NCI-H1694 (cell line): Measurements from ENCODE around the gene B4GALNT4.
"Not testable (repeated sequence)": the region's sequence is repeated elsewhere in the genome, so short reads cannot be mapped to it uniquely, and the experiment has no call there.

ENCODE experiments used
- DNase-seq: peaks from one replicate; lab custom pipeline; 2025; lab: John Stamatoyannopoulos, UW

Gene B4GALNT4, protein sequence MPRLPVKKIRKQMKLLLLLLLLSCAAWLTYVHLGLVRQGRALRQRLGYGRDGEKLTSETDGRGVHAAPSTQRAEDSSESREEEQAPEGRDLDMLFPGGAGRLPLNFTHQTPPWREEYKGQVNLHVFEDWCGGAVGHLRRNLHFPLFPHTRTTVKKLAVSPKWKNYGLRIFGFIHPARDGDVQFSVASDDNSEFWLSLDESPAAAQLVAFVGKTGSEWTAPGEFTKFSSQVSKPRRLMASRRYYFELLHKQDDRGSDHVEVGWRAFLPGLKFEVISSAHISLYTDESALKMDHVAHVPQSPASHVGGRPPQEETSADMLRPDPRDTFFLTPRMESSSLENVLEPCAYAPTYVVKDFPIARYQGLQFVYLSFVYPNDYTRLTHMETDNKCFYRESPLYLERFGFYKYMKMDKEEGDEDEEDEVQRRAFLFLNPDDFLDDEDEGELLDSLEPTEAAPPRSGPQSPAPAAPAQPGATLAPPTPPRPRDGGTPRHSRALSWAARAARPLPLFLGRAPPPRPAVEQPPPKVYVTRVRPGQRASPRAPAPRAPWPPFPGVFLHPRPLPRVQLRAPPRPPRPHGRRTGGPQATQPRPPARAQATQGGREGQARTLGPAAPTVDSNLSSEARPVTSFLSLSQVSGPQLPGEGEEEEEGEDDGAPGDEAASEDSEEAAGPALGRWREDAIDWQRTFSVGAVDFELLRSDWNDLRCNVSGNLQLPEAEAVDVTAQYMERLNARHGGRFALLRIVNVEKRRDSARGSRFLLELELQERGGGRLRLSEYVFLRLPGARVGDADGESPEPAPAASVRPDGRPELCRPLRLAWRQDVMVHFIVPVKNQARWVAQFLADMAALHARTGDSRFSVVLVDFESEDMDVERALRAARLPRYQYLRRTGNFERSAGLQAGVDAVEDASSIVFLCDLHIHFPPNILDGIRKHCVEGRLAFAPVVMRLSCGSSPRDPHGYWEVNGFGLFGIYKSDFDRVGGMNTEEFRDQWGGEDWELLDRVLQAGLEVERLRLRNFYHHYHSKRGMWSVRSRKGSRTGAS

DNA sequence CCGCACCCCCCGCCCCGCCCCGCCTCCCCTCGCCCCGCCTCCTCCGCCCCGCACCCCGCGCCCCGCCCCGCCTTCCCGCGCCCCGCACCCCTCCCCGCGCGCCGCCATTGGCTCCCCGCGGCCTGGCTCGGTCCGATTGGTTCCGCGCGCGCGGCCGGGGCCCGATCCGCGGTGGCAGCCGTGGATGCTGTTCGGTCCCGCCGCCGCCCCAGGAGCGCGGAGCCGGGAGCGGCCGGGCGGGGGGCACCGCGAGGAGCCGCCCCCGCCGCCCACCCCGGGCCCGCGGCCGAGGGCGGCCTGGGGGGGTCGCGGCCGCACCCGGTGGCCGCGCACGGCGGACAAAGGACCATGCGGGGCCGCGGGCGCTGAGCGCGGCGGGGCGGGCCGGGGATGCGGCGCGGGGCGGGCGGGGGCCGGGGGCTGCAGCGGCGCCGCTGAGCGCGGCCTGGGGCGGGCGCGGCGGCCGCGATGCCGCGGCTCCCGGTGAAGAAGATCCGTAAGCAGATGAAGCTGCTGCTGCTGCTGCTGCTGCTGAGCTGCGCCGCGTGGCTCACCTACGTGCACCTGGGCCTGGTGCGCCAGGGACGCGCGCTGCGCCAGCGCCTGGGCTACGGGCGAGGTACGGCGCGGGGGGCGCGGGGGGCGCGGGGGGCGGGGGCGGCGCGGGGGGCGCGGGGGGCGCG lies at the start of gene B4GALNT4:
TSS of gene B4GALNT4 (plus strand) at position 164 of the 683 bp plus-strand sequence. CDS start at position 469, 305 bp downstream.
- no peak for DNase-seq

DNA sequence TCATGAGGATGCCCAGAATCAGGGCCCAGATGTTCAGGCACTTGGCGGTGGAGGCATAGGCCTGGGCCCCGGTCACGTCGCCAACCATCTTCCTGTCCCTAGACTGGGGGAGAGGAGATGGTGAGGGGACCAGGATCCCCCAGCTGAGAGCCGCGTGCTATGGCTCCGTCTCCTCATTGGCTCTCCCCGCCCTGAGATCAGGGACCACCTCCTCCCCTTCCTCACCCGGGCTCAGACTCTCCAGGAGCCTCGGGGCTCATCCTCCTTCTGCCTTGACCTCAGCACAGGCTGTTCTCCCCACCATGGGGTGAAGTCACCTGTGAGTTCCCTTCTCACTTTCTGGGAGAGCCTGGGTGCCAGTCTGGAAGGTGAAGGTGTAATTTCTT lies 49.4 kb upstream of the B4GALNT4 start:
- DNase-seq, result not testable (repeated sequence)

DNA sequence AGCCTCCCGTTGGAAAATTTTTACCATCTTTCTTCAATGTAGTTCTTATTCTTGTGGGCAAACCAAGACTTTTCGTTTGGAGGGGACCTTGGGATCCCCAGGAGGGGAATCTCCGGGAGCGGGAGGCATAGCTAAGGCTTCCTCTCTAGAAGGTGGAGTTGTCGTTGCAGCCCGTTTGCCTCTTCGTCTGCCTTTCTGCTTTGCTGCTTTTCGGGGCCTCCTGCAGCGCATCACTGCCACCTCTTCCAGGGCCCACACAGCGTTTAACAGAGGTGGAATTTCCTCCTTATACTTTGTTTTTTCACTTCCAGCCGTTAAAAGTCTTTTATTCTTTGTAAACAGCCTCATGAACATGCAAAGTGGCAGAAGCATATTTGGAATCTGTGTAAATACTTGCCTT lies 45.1 kb upstream of the B4GALNT4 start:
- DNase-seq, result no peak

DNA sequence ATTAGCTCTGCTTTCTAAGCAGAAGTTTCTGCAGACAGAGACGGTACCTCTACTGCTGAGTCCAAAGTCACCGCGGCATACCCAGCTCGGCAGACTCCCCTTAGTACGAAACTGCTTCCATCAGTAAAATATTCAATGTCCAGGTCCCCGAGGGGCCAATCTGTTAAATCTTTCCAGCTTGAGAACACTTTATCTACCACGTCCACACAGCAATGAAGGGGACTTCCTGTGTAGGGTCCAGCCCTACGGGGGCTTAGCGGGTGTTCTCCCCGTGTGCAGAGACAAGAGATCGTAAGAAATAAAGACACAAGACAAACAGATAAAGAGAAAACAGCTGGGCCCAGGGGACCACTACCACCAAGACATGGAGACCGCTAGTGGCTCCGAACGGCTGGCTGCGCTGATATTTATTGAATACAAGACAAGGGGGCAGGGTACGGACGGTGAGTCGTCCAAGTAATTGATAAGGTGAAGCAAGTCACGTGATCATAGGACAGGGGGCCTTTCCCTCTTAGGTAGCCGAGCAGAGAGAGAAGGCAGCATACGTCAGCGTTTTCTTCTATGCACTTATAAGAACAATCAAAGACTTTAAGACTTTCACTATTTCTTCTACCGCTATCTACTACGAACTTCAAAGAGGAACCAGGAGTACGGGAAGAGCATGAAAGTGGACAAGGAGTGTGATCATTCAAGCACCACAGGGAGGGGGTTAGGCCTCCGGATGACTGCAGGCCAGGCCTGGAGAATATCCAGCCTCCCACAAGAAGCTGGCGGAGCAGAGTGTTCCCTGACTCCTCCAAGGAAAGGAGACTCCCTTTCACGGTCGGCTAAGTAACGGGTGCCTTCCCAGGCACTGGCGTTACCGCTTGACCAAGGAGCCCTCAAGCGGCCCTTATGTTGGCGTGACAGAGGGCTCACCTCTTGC lies 44.4 kb upstream of the B4GALNT4 start:
- not testable (repeated sequence) for DNase-seq

DNA sequence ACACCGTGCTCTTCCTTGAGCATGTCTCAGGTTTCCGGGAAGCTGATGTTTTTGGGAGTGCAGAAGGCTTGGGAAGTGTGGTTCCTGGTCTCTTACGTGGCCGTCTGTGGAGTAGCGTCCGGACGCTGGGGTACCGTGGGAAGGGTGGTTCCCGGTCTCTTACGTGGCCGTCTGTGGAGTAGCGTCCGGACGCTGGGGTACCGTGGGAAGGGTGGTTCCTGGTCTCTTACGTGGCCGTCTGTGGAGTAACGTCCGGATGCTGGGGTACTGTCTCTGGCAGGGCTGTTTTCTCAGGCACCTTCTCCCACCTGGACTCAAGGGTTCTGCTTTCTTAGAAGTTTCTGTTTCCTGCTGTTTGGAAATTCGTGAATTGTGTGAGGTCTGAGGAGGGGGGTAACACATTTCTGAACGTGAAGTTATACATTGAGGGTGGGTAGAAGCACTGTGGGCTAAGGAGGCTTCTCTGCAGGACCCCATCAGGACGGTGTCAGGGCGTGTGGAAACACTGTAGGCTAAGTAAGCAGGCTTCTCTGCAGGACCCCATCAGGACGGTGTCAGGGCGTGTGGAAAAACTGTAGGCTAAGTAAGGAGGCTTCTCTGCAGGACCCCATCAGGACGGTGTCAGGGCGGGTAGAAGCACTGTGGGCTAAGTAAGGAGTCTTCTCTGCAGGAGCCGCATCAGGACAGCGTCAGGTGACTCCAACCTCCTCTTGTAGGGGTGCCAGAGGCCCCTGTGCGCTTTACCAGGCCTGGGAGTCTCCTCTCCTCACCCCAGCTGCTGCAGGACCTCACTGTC lies 43.3 kb upstream of the B4GALNT4 start:
- DNase-seq, result no peak

DNA sequence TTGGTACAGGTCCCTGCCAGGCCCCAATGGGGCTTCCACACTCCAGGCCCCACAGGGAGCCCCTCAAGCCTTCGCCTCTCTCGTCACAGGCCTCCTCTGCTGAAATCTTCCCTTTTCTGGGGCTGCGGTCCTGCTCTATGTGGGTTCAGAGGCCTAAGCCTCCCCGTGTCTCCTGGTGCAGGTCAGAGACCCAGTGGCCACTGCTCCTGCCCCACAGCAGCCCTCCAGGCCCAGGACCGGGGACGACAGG lies 42.8 kb upstream of the B4GALNT4 start:
- DNase-seq, result no peak

DNA sequence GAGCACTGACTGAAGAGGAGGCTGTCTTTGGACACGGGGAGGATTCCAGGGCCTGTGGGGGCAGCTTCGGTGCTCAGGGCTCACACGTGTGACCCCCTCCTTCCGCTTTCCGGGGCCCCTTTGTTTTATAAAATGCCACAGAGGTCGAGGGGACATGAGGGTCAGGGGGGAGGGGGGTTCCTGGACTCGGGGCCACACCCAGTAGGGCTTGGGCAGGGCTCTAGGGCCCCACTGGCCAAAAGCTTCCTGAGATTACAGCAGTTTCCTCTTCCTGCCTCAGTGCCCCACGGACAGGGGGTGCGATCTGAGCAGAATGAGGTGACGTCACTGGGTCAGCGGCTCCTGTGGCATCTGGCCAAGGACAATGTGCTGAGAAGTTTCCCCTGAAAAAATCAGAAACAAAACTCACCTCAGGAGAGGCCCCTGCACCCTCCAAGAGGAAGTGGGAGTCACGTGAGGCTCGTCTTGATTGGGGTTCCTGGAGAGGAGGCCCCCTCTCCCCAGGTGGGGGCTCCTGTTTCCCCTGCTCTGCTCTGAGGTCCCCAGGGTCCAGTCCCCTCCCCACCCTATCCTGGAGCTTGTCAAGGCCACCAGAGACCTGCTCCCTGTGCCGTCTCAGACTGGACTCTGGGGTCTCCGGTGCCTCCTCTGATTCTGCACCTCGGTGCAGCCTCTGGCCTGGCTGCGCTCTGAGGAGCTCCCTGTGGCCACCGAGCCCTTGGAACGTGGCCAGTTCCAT lies 42.3 kb upstream of the B4GALNT4 start:
- no peak for DNase-seq

DNA sequence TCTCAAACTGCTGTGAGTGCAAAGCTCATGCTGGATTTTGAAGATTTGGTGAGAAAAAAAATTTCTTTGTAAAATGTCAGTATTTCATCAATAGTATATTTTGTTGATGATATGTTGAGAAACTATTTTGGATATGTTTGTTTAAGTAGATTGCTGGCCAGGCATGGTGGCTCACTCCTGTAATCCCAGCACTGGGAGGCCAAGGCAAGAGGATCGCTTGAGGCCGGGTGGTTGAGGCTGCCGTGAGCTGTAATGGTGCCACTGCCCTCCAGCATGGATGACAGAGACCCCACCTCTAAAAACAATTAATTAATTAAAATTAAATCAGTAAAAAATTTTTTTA lies 41.7 kb upstream of the B4GALNT4 start:
- DNase-seq, result no peak

DNA sequence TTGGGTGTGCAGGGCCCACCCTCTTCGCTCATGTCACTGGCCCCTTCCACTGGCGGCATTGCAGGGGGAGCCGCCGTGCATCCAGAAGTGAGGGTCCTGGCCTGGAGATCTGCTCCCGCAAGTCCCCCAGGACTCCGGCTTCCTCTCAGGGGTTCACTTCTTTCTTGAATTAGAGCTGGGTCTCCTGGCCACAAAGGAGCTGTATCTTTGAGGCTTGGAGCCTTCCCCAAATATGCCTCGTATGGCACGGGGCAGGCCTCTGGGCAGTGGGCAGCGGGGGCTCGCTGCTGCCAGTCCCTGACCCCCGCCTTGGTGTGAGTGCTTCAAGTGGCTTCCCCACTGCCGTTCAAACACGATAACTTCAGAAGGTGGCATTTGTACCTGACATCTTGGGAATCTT lies 41.3 kb upstream of the B4GALNT4 start:
- no peak for DNase-seq

DNA sequence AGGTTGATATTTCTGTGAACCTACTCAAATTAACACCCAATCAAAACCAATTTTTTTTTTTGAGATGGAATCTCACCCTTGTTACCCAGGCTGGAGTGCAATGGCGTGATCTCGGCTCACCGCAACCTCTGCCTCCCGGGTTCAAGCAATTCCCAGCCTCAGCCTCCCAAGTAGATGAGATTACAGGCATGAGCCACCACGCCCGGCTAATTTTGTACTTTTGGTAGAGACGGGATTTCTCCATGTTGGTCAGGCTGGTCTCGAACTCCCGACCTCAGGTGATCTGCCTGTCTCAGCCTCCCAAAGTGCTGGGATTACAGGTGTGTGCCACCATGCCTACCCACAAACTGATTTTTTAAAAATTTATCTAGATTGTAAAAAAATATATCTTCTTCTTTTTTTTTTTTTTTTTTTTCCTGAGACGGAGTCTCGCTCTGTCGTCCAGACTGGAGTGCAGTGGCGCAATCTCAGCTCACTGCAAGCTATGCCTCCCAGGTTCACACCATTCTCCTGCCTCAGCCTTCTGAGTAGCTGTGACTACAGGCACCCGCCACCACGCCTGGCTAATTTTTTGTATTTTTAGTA lies 40.7 kb upstream of the B4GALNT4 start:
- DNase-seq, result not testable (repeated sequence)

DNA sequence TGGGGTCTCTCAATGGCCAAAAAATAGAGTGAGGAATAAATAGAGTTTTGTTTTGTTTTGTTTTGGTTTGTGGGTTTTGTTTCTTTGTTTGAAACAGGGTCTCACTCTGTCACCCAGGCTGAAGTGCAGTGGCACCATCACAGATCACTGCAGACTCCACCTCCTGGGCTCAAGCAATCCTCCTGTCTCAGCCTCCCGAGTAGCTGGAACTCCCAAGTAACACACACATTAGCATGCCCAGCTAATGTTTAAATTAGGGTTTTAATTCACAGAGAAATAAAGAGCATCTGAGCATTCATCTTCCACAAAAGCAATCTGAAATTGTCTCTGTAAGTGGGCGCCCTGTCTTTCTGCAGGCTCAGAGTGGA lies 39.4 kb upstream of the B4GALNT4 start:
- no peak for DNase-seq

DNA sequence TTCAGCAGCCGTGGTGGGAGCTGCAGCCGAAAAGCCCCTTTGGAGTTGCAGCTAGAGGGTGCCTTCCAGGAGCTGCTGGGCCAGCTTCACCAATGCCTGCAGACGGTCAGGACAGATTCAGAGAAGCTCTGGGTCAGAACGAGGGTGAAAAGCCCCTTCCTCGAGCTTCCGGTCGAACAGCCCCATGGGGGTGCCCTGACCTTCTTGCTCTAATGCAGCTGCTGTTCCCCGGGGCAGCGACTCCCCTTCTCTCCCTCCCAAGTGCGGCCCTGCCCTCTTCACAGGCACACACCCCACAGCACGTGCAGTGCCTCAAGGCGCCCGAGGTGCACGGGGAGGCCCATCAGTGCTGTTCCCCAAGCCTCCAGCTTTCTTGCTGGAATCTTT lies 39.0 kb upstream of the B4GALNT4 start:
- no peak for DNase-seq

DNA sequence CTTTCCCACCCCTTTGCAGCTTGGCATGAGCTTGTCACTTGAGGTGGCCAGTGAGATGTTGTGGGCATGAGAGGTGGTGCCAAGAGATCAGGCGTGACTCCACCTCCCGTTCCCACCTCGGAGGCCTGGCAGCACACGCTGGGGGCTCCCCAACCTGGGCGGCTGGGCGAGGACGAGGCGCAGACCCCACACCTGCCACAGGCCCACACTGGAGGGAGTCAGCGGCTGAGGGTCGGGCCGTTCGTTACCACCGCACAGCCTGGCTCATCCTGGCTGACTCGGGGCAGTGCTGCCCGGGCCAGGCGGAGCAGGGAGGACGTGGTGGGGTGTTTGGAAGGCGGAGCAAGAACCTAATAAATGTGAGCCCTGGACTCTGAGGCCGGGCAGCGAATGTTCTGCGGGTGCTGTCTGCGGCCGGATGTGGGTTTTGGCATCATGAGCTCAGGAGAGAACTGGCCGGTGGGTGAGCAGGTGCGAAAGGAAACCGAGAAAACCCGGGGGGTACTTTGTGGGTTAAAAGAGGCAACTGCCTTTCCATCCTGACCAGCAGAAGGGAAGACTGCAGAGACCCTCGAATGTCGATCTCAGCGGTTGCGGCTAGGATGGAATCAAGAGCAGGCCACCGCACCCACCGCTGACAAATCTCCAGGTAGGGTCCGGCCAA lies 38.5 kb upstream of the B4GALNT4 start:
- DNase-seq, result no peak

DNA sequence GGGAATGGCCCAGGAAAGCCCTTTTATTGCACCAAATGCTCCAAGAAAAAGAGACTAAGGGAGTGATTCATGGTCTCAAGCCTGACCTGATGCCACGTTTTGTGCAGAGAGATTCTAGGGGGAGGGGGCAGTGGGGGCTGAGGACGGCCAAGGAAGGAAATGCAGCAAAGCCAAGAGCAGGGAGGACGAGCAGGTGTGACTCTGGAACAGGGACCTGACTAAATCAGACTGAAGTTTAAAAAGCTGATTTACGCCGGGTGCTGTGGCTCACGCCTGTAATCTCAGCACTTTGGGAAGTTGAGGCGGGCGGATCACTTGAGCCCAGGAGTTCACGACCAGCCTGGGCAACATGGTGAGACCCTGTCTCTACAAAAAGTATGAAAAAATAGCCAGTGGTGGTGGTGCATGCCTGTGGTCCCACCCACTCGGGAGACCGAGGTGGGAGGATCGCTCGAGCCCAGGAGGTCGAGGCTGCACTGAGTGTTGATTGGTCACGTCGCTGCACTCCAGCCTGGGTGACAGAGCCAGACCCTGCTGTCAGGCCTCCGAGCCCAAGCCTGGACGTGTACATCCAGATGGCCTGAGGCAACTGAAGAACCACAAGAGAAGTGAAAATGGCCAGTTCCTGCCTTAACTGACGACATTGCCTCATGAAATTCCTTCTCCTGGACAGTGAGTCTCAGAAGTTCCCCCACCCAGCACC lies 37.8 kb upstream of the B4GALNT4 start:
- no peak for DNase-seq

DNA sequence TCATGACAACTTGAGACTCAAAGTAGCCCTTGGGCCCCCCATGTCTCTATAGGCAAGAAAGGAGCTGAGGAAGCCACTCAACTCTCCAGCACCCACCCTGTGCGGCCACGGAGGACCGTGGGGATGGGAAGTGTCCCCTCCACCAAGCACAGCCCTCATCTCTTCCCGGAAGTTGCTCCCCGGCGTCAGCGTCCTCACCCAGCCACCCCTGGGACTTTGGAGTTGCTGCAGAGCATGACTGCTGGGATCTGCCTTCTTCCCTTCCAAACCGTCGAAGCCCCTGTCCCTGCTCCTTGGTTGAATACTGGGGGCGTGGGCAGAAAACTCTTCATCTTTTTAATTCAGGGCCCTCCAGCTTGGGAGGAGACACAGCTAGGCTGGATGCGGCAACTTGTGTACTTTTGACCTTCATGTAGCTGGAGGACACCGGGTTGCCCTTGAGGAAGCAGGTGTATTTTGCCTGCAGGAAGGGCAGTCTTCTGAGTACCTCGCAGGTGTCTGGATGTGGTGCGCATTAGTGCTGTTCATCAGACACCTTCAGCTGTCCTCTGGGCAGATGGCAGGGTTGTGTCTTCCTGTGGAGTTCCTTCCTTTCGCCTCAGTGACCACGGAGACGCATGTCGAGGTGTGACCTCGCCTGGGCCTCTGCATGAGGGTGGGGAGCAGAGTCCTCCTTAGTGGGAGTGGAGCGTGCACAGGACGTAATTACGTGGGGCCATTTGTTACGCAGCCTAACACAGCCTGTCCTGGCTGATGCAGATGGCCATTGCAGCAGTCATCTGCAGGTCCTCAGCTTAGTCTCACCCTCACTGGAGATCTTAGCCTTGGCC lies 36.4 kb upstream of the B4GALNT4 start:
- DNase-seq, result no peak

DNA sequence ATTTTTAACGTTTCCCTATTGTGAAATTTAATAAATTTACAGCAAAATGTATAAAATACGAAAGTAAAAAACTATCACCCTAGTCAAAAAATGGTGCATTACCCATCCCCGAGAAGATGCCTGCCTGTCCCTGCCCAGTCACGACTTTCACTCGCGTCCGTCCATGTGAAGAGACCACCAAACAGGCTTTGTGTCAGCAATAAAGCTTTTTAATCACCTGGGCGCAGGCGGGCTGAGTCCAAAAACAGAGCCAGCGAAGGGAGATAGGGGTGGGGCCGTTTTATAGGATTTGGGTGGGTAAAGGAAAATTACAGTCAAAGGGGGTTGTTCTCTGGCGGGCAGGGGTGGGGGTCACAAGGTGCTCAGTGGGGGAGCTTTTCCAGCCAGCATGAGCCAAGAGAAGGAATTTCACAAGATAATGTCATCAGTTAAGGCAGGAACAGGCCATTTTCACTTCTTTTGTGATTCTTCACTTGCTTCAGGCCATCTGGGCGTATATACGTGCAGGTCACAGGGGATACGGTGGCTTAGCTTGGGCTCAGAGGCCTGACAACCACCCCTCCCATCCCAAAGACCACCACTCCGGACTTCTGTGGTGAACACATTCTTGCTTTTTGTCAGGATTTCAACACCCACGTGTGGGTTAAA lies 35.6 kb upstream of the B4GALNT4 start:
- not testable (repeated sequence) for DNase-seq
